K562 (cell line): ENCODE results near the gene TRMT1. TPM values are rescaled to one million over a fixed set of nuclear protein-coding genes. Genes with fewer than 3 reads are reported as not detected.
A peak's percentile ranks its signal among the peaks of the same experiment; 100 is the strongest.

Experiments
- ARID1B ChIP-seq: fragments of 450-650 bp; IDR thresholded peaks from 2 replicates; pipeline ENCODE4 v1.6.1; 2016; ENCODE audit warnings: antibody characterized with exemption, mild to moderate bottlenecking, inconsistent platforms
- ATF7 ChIP-seq: fragments of 450-650 bp; IDR thresholded peaks from 2 replicates; pipeline ENCODE4 v1.7.1; 2014; ENCODE audit warnings: mild to moderate bottlenecking, moderate library complexity
- BCOR ChIP-seq: fragments of 450-650 bp; IDR thresholded peaks from 2 replicates; pipeline ENCODE4 v1.6.1; 2016
- CC2D1A ChIP-seq: fragments of 450-650 bp; IDR thresholded peaks from 2 replicates; pipeline ENCODE4 v1.6.1; 2017; ENCODE audit warnings: mild to moderate bottlenecking
- CEBPG ChIP-seq, 3 experiments: fragments of 200-800 bp in 1 of 3; sonication (Bioruptor generic) in 1 of 3; sonication (generic) in 1 of 3; formaldehyde crosslinking in 1 of 3; IDR thresholded peaks in 2 of 3; conservative IDR thresholded peaks in 1 of 3; 2 replicates each; pipeline versions ENCODE4 v1.6.1 to v1.8.0; 2016 to 2022; ENCODE audit warnings: missing compliant biosample characterization in 2 of 3, missing genetic modification characterization in 2 of 3, mild to moderate bottlenecking in 1 of 3, missing genetic modification reagents in 1 of 3
- CREM ChIP-seq: IDR thresholded peaks from 2 replicates; pipeline ENCODE4 v1.6.1; 2014; ENCODE audit warnings: antibody characterized with exemption, low read depth
- DIDO1 ChIP-seq: fragments of 450-650 bp; IDR thresholded peaks from 2 replicates; pipeline ENCODE4 v1.6.1; 2016; ENCODE audit warnings: low read depth, missing biosample characterization, missing genetic modification characterization
- HCFC1 ChIP-seq: IDR thresholded peaks from 2 replicates; pipeline ENCODE4 v1.6.1; 2012; ENCODE audit warnings: low read depth, low read length, improper control_type of control experiment
- HMG20A ChIP-seq: fragments of 450-650 bp; formaldehyde crosslinking; conservative IDR thresholded peaks from 2 replicates; pipeline ENCODE4 v1.4.0; 2020; ENCODE audit warnings: mild to moderate bottlenecking, mixed read lengths
- MAZ ChIP-seq, 2 experiments: fragments of 450-650 bp in 1 of 2; sonication (generic) in 1 of 2; formaldehyde crosslinking; IDR thresholded peaks in 1 of 2; conservative IDR thresholded peaks in 1 of 2; 2 replicates each; pipeline versions ENCODE4 v1.4.0 to v1.5.0; 2020; ENCODE audit warnings: mild to moderate bottlenecking in 1 of 2, missing genetic modification reagents in 1 of 2
- RB1 ChIP-seq: fragments of 450-650 bp; IDR thresholded peaks from 2 replicates; pipeline ENCODE4 v1.6.1; 2017; ENCODE audit warnings: low read depth, mild to moderate bottlenecking
- SP1 ChIP-seq: sonication (generic); formaldehyde crosslinking; IDR thresholded peaks from 2 replicates; pipeline ENCODE4 v1.8.1; 2022; ENCODE audit warnings: mild to moderate bottlenecking, missing genetic modification reagents
- THRA ChIP-seq: fragments of 450-650 bp; IDR thresholded peaks from 2 replicates; pipeline ENCODE4 v1.6.1; 2017; ENCODE audit warnings: mild to moderate bottlenecking, moderate library complexity
- TOE1 ChIP-seq, 2 experiments: fragments of 450-650 bp in 1 of 2; sonication (generic) in 1 of 2; formaldehyde crosslinking in 1 of 2; IDR thresholded peaks; 2 replicates each; pipeline versions ENCODE4 v1.7.1 to v1.8.0; 2016 to 2022; ENCODE audit warnings: borderline replicate concordance in 2 of 2, mild to moderate bottlenecking in 2 of 2, antibody characterized with exemption in 1 of 2, inconsistent platforms in 1 of 2, low read depth in 1 of 2, missing genetic modification reagents in 1 of 2, moderate library complexity in 1 of 2
- ZBTB43 ChIP-seq: sonication (generic); formaldehyde crosslinking; IDR thresholded peaks from 2 replicates; pipeline ENCODE4 v1.8.0; 2023; ENCODE audit warnings: mild to moderate bottlenecking, missing genetic modification reagents
- ZFP36 ChIP-seq: fragments of 150-350 bp; IDR thresholded peaks from 2 replicates; pipeline ENCODE4 v1.6.1; 2018; ENCODE audit warnings: low read length, low read depth; ENCODE audit not compliant: partially characterized antibody
- ZFP91 ChIP-seq: sonication (generic); formaldehyde crosslinking; IDR thresholded peaks from 2 replicates; pipeline ENCODE4 v1.8.0; 2022; ENCODE audit warnings: mild to moderate bottlenecking, missing genetic modification reagents
- ZNF165 ChIP-seq: fragments of 250-450 bp; sonication (Bioruptor Pico); IDR thresholded peaks from 2 replicates; pipeline ENCODE4 v1.4.0; 2020; ENCODE audit warnings: borderline replicate concordance
- ZNF212 ChIP-seq: fragments of 450-650 bp; formaldehyde crosslinking; IDR thresholded peaks from 2 replicates; pipeline ENCODE4 v1.4.0; 2020; ENCODE audit warnings: mild to moderate bottlenecking
- ZNF445 ChIP-seq: fragments of 250-450 bp; sonication (Bioruptor Pico); IDR thresholded peaks from 2 replicates; pipeline ENCODE4 v1.4.0; 2020; ENCODE audit warnings: low read depth, mild to moderate bottlenecking, moderate library complexity
- ZNF780A ChIP-seq: fragments of 250-450 bp; sonication (Bioruptor Pico); IDR thresholded peaks from 2 replicates; pipeline ENCODE4 v1.5.0; 2021; ENCODE audit warnings: mild to moderate bottlenecking
- ZNF830 ChIP-seq: fragments of 250-450 bp; sonication (Bioruptor Pico); IDR thresholded peaks from 2 replicates; pipeline ENCODE4 v1.5.0; 2021; ENCODE audit warnings: mild to moderate bottlenecking
- polyA plus RNA-seq, 8 experiments: library from polyadenylated mRNA; depleted of rRNA in 4 of 8; stranded (reverse) in 5 of 8; unstranded in 3 of 8; fragments of >200 nt; fragmentation: Nextera tagmentation in 2 of 8; fragmentation: Illumina TruSeq in 1 of 8; extraction: Ambion mirVana in 2 of 8; extraction: Trizol in 1 of 8; gene quantifications; 2 replicates each; pipeline versions ENCODE4 v1.2.1 to v1.2.3, GENCODE V29; 2011 to 2014; ENCODE audit warnings: inconsistent platforms in 1 of 8, missing spikeins in 1 of 8
- total RNA-seq, 7 experiments: library from RNA; depleted of rRNA in 6 of 7; stranded (reverse); fragments of >200 nt in 6 of 7; fragmentation: Illumina TruSeq in 2 of 7; extraction: Trizol in 2 of 7; gene quantifications; 2 replicates each; pipeline versions ENCODE4 v1.2.1 to v1.2.3, GENCODE V29; 2011 to 2021; ENCODE audit warnings: low replicate concordance in 1 of 7
- TF ChIP-seq, protein P1 (sequence below): sonication (generic); formaldehyde crosslinking; IDR thresholded peaks from 2 replicates; pipeline ENCODE4 v1.8.0; 2022; ENCODE audit warnings: missing genetic modification reagents, mild to moderate bottlenecking, moderate library complexity, borderline replicate concordance

The TRMT1 gene
- total and polyA plus RNA-seq, 9 of the 15 experiments (the other 6 are each of a cell fraction or from before 2014, with no cell fraction given) = 5.8 to 158 (median 54.3) TPM

GRCh38 chr19:13093407-13094105 lies 23.0 kb downstream of the TRMT1 start (continued):
- no peak for TF ChIP-seq ZNF212 (CRISPR knock-in tag)
- TF ChIP-seq DIDO1 (tag) = no peak
- 0 out of 2 replicates have a peak, but pooled peaks have one; percentile 5 for TF ChIP-seq CEBPG (CRISPR knock-in tag; IDR thresholded peaks at IDR 0.05)
- no peak for TF ChIP-seq CEBPG (tag; conservative IDR thresholded peaks at IDR 0.05 in 1 of 2, IDR thresholded peaks at IDR 0.05 in 1 of 2)
- no peak for TF ChIP-seq TOE1 (IDR thresholded peaks at IDR 0.05; ENCODE audit: borderline replicate concordance)
- no peak for TF ChIP-seq TOE1 (CRISPR knock-in tag; IDR thresholded peaks at IDR 0.05; ENCODE audit: borderline replicate concordance, low read depth)
- TF ChIP-seq ZFP91 = no peak
- peak; percentile 62; the same call in 1 of the 2 replicates for TF ChIP-seq ATF7
- peak; percentile 66; the same call in 1 of the 2 replicates for TF ChIP-seq CC2D1A
- TF ChIP-seq, protein P1, sequence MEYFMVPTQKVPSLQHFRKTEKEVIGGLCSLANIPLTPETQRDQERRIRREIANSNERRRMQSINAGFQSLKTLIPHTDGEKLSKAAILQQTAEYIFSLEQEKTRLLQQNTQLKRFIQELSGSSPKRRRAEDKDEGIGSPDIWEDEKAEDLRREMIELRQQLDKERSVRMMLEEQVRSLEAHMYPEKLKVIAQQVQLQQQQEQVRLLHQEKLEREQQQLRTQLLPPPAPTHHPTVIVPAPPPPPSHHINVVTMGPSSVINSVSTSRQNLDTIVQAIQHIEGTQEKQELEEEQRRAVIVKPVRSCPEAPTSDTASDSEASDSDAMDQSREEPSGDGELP (CRISPR knock-in tag) = peak; percentile 26; the same call in 1 of the 2 replicates
- peak; percentile 66; the same call in 1 of the 2 replicates for TF ChIP-seq RB1
- no peak for TF ChIP-seq ZNF165 (CRISPR knock-in tag)
- TF ChIP-seq HMG20A (CRISPR knock-in tag) = no peak
- no peak for TF ChIP-seq ZNF445 (CRISPR knock-in tag)
- no peak for TF ChIP-seq ZNF830 (CRISPR knock-in tag)
- TF ChIP-seq BCOR = no peak
- peak; percentile 24 for TF ChIP-seq ZFP36
- no peak for TF ChIP-seq ARID1B
- peak; percentile 92 for TF ChIP-seq CREM
- TF ChIP-seq MAZ (CRISPR knock-in tag; conservative IDR thresholded peaks at IDR 0.05 in 1 of 2, IDR thresholded peaks at IDR 0.05 in 1 of 2) = peak in 1 of 2 experiments; percentile 58; a peak in 1 of 4 replicates
- no peak for TF ChIP-seq HCFC1
- no peak for TF ChIP-seq ZBTB43
- no peak for TF ChIP-seq ZNF780A (CRISPR knock-in tag)
- TF ChIP-seq SP1 = peak; percentile 64
- TF ChIP-seq THRA = no peak
